HG03103 (cell line): Measurements from ENCODE around the gene MASP2.
"Not testable (repeated sequence)": the region's sequence is repeated elsewhere in the genome, so short reads cannot be mapped to it uniquely, and the experiment has no call there.

ENCODE experiments used
- ATAC-seq: cut with Tn5 transposase; IDR thresholded peaks from one replicate; pipeline ENCODE4 v1.9.1; 2021; ENCODE audit warnings: low read depth; ENCODE audit not compliant: unreplicated experiment

MASP2 gene

GRCh38 chr1:10996100-10996499 lies 50.9 kb downstream of the MASP2 start:
- no peak for ATAC-seq

GRCh38 chr1:10992864-10993263 lies 54.2 kb downstream of the MASP2 start:
- no peak for ATAC-seq

- not testable (repeated sequence) for ATAC-seq
These were observed 55.0 kb downstream of the MASP2 start for GRCh38 chr1:10992004-10992403.

DNA sequence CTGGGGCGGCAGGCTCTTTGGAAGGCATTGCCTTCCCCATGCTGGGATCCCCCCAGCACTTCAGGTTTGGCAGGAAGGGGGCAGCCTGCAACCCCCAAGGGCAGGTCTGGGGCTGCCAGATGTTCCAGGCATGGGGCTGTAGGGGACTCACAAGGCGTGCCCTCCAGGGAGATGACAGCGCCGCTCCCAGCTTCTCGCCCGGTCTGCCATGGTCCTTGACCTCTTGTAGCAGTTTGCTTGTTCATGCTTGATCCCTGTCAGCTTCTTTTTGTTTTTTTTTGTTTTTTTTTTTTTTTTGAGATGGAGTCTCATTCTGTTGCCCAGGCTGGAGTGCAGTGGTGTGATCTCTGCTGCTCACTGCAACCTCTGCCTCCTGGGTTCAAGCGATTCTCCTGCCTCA lies 56.2 kb downstream of the MASP2 start:
- no peak for ATAC-seq

DNA sequence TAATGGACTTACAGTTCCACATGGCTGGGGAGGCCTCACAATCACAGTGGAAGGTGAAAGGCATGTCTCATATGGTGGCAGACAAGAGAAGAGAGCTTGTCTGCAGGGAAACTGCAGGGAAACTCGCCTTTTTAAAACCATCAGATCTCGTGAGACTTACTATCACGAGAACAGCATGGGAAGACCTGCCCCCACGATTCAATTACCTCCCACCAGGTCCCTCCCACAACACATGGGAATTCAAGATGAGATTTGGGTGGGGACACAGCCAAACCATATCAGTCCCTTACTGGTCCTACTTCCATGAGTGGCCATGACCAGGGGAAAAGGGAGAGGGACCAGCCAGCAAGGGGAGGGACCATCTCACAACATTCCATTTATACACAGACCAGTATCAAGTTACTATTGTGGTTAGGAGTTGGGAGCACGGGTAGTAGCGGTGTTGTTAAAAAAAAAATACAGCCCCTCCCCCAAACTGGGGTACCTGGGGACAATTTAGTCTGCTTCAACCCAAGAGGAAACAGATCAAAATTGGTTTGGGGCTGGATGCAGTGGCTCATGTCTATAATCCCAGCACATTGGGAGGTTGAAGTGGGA lies 57.0 kb downstream of the MASP2 start:
- ATAC-seq: not testable (repeated sequence)

DNA sequence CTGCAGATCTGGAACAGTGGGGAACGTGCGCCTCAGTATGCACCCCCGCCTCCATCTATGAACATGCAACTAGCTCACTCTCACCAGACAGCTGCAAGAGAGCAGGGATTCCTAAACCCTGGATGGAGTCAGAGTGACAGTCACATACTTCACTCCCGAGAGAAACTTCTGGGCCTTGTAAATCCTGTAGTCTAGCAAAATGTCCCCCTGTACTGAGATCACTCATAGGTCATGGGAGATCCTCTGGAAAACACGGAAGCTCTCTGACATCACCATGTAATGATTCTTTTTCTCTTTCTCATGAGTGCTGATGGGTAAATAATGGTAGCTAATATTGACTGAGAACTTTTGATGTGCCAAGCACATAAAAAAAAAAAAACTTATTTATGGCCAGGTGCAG lies 57.9 kb downstream of the MASP2 start:
- ATAC-seq: no peak

GRCh38 chr1:10987840-10988417 lies 59.1 kb downstream of the MASP2 start:
- ATAC-seq: no peak

DNA sequence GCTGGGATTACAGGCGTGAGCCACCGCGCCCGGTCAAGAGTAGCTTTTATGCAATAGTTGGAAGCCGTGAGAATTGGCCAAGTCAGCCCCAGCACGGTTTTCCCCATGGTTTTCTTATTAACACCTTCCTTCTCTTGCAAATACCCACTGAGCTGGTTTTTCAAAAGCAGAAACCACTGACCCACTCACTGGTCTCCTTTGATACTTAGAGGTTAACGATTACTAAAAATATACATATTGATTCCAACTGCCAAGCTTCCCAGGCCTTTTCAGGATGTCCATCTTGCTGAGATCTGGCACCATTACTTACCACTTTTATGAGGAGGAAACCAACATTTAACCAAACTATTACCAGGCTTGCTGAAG lies 60.5 kb downstream of the MASP2 start:
- ATAC-seq: no peak

GRCh38 chr1:10980841-10981727 lies 66.0 kb downstream of the MASP2 start:
- ATAC-seq: no peak

DNA sequence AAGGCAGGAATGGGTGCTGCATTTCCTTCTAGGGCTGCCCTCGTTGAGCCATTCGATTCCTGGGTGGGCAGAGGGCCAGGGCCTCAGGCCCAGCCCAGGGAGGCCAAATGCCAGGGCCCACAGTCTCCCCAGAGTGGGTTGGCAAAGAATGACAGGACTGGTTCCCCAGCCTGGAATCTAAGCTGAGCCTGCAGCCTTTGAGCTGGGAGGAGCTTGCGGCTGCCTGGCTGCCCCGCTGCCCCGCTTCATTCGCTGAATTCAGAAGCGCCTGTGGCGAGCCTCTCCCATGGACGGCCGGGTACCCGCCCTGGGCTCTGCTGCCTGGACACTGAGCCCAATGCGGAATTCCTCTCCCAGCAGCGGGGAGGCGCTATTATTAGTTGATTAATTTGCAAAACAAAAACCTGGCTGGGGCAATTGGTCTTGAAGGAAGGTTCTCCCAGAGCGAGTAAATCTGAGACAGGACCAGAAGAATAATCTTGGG lies 66.9 kb downstream of the MASP2 start:
- ATAC-seq: no peak

DNA sequence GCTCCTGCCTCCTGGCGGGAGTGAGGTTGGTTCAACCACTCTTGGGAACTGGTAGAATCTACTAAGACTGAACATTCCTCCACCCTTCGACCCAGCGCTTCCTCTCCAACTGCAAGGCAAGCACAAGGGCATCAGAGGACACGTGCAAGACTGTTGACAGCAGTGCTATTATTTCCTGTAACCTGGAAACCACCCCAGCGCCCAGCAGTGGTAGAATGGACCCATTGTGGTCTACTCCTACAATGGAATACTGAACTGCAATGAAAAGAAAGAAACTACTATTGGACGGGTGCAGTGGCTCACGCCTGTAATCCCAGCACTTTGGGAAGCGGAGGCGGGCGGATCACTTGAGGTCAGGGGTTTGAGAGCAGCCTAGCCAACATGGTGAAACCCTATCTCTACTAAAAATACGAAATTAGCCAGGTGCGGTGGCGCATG lies 67.5 kb downstream of the MASP2 start:
- no peak for ATAC-seq

DNA sequence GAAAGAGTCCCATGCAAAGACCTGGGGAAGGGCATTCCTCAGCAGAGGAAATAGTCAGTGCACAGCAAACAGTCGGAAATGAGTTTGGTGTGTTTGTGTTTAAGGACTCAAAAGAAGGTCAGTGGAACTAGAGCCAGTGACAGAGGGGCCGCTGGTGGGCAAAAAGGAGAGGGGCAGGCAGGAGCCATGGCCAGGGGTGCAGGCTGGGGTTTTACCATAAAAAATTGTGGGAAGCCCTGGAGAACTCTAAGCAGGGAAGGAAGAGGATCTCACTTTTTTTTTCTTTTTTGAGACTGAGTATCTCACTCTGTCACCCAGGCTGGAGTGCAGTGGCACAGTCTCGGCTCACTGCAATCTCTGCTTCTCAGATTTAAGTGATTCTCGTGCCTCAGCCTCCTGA lies 68.3 kb downstream of the MASP2 start:
- ATAC-seq: no peak
